NB4 (cell line): ENCODE results near the gene NCBP2.

Experiments used
- DNase-seq: peaks from one replicate; pipeline ENCODE4 v3.0.0; 2010; ENCODE audit warnings: low read depth
- H3K4me3 ChIP-seq: one replicate; pipeline ENCODE4 v1.5.1; 2011; ENCODE audit warnings: mild to moderate bottlenecking, low read depth, low read length, moderate library complexity
- MYC ChIP-seq: IDR thresholded peaks from 2 replicates; pipeline ENCODE4 v1.6.1; 2011; ENCODE audit warnings: low read depth, low read length
- POLR2A ChIP-seq: IDR thresholded peaks from 2 replicates; pipeline ENCODE4 v1.6.1; 2011; ENCODE audit warnings: mild to moderate bottlenecking; ENCODE audit not compliant: insufficient read length; ENCODE audit errors: extremely low read depth
- TF ChIP-seq, protein P1 (sequence below): IDR thresholded peaks from one replicate; pipeline ENCODE4 v1.5.1; 2012; ENCODE audit warnings: low read depth, low read length
- TF ChIP-seq, protein P2 (sequence below): IDR thresholded peaks from 2 replicates; pipeline ENCODE4 v1.6.1; 2011; ENCODE audit warnings: low read depth, low read length

NCBP2 gene

DNA sequence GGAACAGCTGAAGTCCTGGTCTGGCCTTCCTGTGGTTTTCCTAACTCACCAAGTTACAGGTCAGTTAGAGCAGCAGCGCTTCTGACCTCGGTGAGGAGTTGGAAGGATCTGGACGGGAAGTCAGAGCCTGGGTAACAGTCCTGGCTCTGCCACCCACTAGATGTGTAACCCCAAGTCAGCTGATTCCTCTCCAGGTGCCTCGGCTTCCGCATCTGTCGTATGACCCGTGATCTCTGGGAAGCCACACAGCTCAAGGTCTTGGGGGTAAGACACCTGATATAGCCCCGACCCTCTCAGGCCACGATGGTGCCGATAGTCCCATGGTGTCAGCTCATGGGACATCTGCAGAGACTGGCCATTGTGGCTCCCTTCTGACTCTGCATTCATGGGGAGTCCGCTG lies 34.6 kb upstream of the NCBP2 start:
- TF ChIP-seq, protein P1, sequence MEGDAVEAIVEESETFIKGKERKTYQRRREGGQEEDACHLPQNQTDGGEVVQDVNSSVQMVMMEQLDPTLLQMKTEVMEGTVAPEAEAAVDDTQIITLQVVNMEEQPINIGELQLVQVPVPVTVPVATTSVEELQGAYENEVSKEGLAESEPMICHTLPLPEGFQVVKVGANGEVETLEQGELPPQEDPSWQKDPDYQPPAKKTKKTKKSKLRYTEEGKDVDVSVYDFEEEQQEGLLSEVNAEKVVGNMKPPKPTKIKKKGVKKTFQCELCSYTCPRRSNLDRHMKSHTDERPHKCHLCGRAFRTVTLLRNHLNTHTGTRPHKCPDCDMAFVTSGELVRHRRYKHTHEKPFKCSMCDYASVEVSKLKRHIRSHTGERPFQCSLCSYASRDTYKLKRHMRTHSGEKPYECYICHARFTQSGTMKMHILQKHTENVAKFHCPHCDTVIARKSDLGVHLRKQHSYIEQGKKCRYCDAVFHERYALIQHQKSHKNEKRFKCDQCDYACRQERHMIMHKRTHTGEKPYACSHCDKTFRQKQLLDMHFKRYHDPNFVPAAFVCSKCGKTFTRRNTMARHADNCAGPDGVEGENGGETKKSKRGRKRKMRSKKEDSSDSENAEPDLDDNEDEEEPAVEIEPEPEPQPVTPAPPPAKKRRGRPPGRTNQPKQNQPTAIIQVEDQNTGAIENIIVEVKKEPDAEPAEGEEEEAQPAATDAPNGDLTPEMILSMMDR = no peak
- TF ChIP-seq, protein P2, sequence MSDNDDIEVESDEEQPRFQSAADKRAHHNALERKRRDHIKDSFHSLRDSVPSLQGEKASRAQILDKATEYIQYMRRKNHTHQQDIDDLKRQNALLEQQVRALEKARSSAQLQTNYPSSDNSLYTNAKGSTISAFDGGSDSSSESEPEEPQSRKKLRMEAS = no peak
- TF ChIP-seq POLR2A = no peak
- no peak for TF ChIP-seq MYC
- H3K4me3 ChIP-seq = no peak overlapping the region
- no peak for DNase-seq

DNA sequence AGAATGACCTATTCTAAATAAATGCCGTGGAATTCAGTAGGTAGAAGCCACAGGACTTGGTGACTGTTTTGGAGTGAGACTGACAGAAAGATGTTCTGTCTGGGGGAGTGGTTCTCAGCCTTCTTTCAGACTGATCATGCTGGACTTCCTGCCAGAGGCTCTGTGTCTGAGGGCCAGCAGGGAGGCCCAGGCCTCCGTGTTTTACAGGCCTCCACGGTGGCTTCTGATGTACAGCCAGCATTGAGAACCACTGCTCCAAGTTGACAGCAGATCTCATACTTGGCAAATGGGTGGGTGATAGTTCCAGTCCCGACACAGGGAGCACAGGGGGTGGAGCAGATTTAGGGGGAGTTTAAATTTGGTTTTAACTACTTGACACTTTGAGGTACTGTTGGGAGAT lies 33.0 kb upstream of the NCBP2 start:
- no peak overlapping the region for H3K4me3 ChIP-seq
- TF ChIP-seq, protein P1 = no peak
- no peak for TF ChIP-seq POLR2A
- no peak for TF ChIP-seq MYC
- TF ChIP-seq, protein P2 = no peak
- DNase-seq = no peak

DNA sequence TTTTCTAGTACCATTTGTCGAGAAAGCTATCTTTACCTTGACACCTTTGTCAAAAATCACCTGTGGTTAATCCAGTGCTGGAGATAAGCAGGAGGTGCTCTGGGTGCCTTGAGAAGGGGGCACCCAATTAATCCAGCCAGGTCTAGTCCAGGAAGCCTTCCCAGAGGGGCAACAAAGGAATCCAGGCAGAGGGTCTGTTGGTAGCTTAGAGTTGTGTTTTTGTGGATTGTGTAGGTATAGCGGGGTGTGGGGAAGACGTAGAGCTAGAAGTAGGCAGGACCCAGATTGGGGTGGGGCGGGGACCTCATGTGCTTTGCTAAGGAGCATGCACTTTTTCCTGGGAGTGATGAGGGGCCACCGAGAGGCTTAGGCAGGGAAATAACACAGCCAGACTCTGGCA lies 32.3 kb upstream of the NCBP2 start:
- no peak overlapping the region for H3K4me3 ChIP-seq
- no peak for DNase-seq
- TF ChIP-seq, protein P1 = no peak
- TF ChIP-seq MYC = no peak
- TF ChIP-seq POLR2A = no peak
- TF ChIP-seq, protein P2 = no peak

DNA sequence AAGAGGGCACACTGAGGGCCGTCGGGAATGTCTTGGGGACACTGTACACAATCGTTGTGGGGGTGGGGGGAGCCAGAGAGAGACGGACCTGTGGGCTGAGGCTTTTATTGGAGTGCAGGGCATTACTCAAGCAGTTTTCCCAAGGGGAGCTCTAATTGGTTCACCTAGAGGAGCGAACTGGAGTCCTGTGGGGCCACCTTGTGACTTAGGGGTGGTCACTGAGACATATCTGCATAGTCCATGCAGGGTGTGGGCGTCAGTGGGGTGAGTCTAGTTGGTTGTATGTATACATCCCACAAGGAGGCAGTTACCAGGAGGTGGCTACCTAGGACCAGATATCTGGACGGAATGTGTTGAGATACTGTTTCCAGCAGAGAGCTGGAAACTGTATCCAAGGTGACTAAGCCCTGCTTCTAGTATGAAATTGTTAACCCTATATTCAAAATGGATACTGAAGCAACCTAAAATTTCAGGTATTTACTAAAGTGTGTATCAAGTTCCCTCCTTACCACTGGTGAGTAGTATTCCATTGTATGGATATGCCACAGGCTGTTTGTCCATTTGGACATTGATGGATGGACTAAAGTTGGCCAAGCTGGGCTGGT lies 28.9 kb upstream of the NCBP2 start:
- no peak overlapping the region for H3K4me3 ChIP-seq

DNA sequence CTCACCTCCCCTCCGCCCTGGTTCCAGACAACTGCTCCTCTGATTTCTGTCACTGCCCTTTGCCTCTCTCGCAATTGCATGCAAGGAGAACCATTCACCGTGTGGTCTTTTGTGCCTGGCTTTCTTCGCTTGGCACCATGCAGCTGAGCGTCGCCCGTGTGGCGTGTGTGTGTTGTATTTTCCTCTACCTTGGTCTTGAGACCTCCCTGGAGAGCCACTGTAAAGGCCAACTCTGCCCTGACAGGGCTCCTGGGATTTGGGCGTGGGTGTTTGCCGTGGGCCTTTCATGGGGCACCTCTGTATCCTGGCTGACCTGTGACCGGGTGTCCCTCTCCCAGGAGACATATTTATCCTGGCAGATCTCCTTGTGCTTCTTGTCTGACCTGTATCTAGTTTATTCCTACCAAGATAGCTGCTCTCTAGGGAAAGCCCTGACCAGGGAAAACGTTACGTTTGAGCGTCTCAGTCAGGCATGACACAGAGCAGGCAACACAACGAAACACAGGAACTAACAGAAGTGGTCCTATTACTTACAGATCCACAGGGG lies 28.3 kb upstream of the NCBP2 start:
- DNase-seq = peak; percentile 29
- no peak overlapping the region for H3K4me3 ChIP-seq
- TF ChIP-seq, protein P1 = no peak
- no peak for TF ChIP-seq MYC
- TF ChIP-seq, protein P2 = no peak
- no peak for TF ChIP-seq POLR2A

More for the DNA sequence above, 28.9 kb upstream of the NCBP2 start:
- TF ChIP-seq, protein P1 = no peak
- DNase-seq = peak; percentile 70
